ENCODE measurements around the gene UNC5C.
"Not testable (repeated sequence)": the region's sequence is repeated elsewhere in the genome, so short reads cannot be mapped to it uniquely, and the experiment has no call there.

The UNC5C gene

GRCh38 chr4:95181243-95181995 lies 367.4 kb downstream of the UNC5C start:
- peak; percentile 18 for DNase-seq (ENCODE audit: low read depth)
- H3K4me3 ChIP-seq (ENCODE audit: low read depth, low read length) = no peak overlapping the region
- TF ChIP-seq CTCF (IDR thresholded peaks at IDR 0.05; ENCODE audit: insufficient read depth, low read depth, low read length, missing control alignments) = no peak

GRCh38 chr4:95180531-95181242 lies 368.1 kb downstream of the UNC5C start:
- H3K4me3 ChIP-seq (ENCODE audit: low read depth, low read length) = no peak overlapping the region
- TF ChIP-seq CTCF (IDR thresholded peaks at IDR 0.05; ENCODE audit: insufficient read depth, low read depth, low read length, missing control alignments) = no peak

GRCh38 chr4:95178938-95179337 lies 369.8 kb downstream of the UNC5C start:
- no peak for DNase-seq (ENCODE audit: low read depth)
- no peak for TF ChIP-seq CTCF (IDR thresholded peaks at IDR 0.05; ENCODE audit: insufficient read depth, low read depth, low read length, missing control alignments)

More at GRCh38 chr4:95180531-95181242, 368.1 kb downstream of the UNC5C start:
- no peak for DNase-seq (ENCODE audit: low read depth)

GRCh38 chr4:95171377-95171776 lies 377.4 kb downstream of the UNC5C start:
- not testable (repeated sequence) for H3K4me3 ChIP-seq (ENCODE audit: low read depth, low read length); DNase-seq (ENCODE audit: low read depth)

More at GRCh38 chr4:95178938-95179337, 369.8 kb downstream of the UNC5C start:
- no peak overlapping the region for H3K4me3 ChIP-seq (ENCODE audit: low read depth, low read length)

- no peak overlapping the region for H3K4me3 ChIP-seq (ENCODE audit: low read depth, low read length)
- DNase-seq (ENCODE audit: low read depth) = no peak
- TF ChIP-seq CTCF (IDR thresholded peaks at IDR 0.05; ENCODE audit: insufficient read depth, low read depth, low read length, missing control alignments) = no peak
These were observed 378.6 kb downstream of the UNC5C start for GRCh38 chr4:95170176-95170575.

GRCh38 chr4:95167805-95168204 lies 381.0 kb downstream of the UNC5C start:
- DNase-seq (ENCODE audit: low read depth) = peak; percentile 9

More at GRCh38 chr4:95167805-95168204, 381.0 kb downstream of the UNC5C start:
- H3K4me3 ChIP-seq (ENCODE audit: low read depth, low read length) = no peak overlapping the region
- no peak for TF ChIP-seq CTCF (IDR thresholded peaks at IDR 0.05; ENCODE audit: insufficient read depth, low read depth, low read length, missing control alignments)

Data from GM12865 (cell line).